ENCODE data around the gene GPBP1L1. TPM values are rescaled to one million over a fixed set of nuclear protein-coding genes. Genes with fewer than 3 reads are reported as not detected.

GPBP1L1 gene
- total and polyA plus RNA-seq, 2 experiments from 2014 or later = 67.9 to 95.8 TPM

DNA sequence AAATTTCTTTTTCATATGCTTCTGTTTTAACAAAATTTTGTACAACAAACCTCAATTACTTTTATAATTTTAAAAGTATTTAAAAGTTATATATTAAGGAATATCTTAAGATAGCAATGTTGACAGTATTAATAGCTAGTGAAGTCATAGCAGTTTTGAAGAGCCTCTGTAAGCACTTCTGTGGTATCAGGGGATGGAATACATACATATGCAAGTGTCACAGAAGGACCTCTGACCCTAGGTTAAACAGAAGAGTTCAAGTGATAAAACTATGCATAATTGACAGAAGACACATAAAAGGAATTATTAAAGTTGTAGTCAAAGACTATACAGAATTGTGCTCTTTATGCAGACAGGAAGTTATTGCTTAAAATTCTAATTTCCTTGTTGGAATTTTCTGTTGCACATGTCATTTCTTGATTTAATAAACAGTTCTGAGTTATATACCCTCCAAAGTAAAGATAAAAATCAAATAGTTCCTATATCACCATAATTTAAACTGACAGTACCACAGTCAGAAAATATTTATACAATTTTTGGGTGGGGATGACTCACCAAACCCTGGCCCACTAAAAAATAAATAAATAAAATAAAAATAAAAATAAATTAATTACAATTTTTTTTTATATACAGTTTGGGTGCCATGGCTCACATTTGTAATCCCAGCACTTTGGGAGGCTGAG is 37.1 kb upstream of the GPBP1L1 start:
- Histone ChIP-seq H3K4me3 (no peak overlapping the region), H3K27me3 (no peaks in the 10 kb centered on the region), H3K79me2 (no peaks in the 10 kb centered on the region), H3K9me3 (ENCODE audit: low read depth) (no peaks in the 10 kb centered on the region), H3K4me1 (ENCODE audit: insufficient read depth) (no peaks in the 10 kb centered on the region), H2AFZ (no peak overlapping the region), H3K27ac (no peak overlapping the region), H3K36me3 (replicated peaks; ENCODE audit: insufficient read depth, low read depth) (no peaks in the 10 kb centered on the region), H3K9me2 (replicated peaks; ENCODE audit: insufficient read depth) (no peaks in the 10 kb centered on the region), H4K20me1 (ENCODE audit: insufficient read depth, poor library complexity, severe bottlenecking) (no peaks in the 10 kb centered on the region), H3K4me2 (no peak overlapping the region)
- DNase-seq (ENCODE audit: low spot score) = no peak
- TF ChIP-seq, protein P1, sequence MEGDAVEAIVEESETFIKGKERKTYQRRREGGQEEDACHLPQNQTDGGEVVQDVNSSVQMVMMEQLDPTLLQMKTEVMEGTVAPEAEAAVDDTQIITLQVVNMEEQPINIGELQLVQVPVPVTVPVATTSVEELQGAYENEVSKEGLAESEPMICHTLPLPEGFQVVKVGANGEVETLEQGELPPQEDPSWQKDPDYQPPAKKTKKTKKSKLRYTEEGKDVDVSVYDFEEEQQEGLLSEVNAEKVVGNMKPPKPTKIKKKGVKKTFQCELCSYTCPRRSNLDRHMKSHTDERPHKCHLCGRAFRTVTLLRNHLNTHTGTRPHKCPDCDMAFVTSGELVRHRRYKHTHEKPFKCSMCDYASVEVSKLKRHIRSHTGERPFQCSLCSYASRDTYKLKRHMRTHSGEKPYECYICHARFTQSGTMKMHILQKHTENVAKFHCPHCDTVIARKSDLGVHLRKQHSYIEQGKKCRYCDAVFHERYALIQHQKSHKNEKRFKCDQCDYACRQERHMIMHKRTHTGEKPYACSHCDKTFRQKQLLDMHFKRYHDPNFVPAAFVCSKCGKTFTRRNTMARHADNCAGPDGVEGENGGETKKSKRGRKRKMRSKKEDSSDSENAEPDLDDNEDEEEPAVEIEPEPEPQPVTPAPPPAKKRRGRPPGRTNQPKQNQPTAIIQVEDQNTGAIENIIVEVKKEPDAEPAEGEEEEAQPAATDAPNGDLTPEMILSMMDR (IDR thresholded peaks at IDR 0.05; ENCODE audit: poor library complexity) = no peak
- no peak for TF ChIP-seq EZH2phosphoT487 (IDR thresholded peaks at IDR 0.05; ENCODE audit: low read depth, severe bottlenecking, unreplicated experiment)
- TF ChIP-seq EZH2 (IDR thresholded peaks at IDR 0.05; ENCODE audit: borderline replicate concordance) = no peak

DNA sequence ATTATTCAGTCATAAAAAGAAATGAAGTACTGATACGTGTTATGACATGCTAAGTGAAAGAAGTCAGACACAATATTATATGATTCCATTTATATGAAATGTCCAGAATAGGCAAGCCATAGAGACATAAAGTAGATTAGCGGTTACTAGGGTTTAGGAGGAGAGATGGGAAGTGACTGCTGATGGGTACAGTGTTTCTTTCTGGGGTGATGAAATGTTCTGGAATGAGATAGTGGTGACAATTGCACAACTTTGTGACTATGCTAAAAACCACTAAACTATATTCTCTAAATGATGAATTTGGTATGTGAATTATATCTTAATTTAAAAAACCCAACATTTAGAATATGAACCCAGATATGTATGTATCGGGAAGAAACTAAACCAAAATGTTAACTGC is 36.5 kb upstream of the GPBP1L1 start:
- 97% methylated on average over 3 of the region's 3 CpGs for WGBS (ENCODE audit: low lambda C conversion rate, missing lambda C conversion rate)
- TF ChIP-seq EZH2phosphoT487 (IDR thresholded peaks at IDR 0.05; ENCODE audit: low read depth, severe bottlenecking, unreplicated experiment) = no peak
- no peak for TF ChIP-seq EZH2 (IDR thresholded peaks at IDR 0.05; ENCODE audit: borderline replicate concordance)
- TF ChIP-seq, protein P1 (IDR thresholded peaks at IDR 0.05; ENCODE audit: poor library complexity) = no peak
- no peaks in the 10 kb centered on the region for H3K36me3 ChIP-seq (replicated peaks; ENCODE audit: insufficient read depth, low read depth)
- H3K9me2 ChIP-seq (replicated peaks; ENCODE audit: insufficient read depth) = no peaks in the 10 kb centered on the region
- H3K9me3 ChIP-seq (ENCODE audit: low read depth) = no peaks in the 10 kb centered on the region
- no peaks in the 10 kb centered on the region for H3K79me2 ChIP-seq
- no peaks in the 10 kb centered on the region for H3K27me3 ChIP-seq
- H3K4me3 ChIP-seq = no peak overlapping the region
- no peak overlapping the region for H2AFZ ChIP-seq
- H3K4me1 ChIP-seq (ENCODE audit: insufficient read depth) = no peaks in the 10 kb centered on the region
- no peak for DNase-seq (ENCODE audit: low spot score)
- no peak overlapping the region for H3K27ac ChIP-seq
- H3K4me2 ChIP-seq = no peak overlapping the region
- no peaks in the 10 kb centered on the region for H4K20me1 ChIP-seq (ENCODE audit: insufficient read depth, poor library complexity, severe bottlenecking)

DNA sequence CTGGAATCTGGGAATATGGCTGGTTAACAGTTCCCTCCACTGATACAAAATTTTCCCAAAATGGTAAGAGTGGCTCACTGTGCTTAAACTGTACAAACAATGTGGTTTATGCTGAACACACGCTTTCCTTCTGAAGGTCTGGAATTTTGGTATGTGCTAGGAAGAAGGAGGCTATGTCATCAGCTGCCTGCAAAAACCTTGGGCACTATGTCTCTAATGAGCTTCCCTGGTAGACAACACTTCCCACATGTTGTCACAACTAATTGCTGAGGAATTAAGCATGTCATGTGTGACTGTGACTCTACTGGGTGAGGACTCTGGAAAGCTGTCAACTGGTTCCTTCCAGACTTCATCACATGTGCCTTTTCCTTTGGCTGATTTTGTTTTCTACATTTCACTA is 34.9 kb upstream of the GPBP1L1 start:
- no peak overlapping the region for H3K4me3 ChIP-seq
- WGBS (ENCODE audit: low lambda C conversion rate, missing lambda C conversion rate) = 82% methylated on average over 1 of the region's 1 CpG
- TF ChIP-seq EZH2 (IDR thresholded peaks at IDR 0.05; ENCODE audit: borderline replicate concordance) = no peak
- TF ChIP-seq, protein P1 (IDR thresholded peaks at IDR 0.05; ENCODE audit: poor library complexity) = no peak
- no peak for TF ChIP-seq EZH2phosphoT487 (IDR thresholded peaks at IDR 0.05; ENCODE audit: low read depth, severe bottlenecking, unreplicated experiment)
- H3K9me2 ChIP-seq (replicated peaks; ENCODE audit: insufficient read depth) = no peaks in the 10 kb centered on the region
- H3K27ac ChIP-seq = no peak overlapping the region
- no peaks in the 10 kb centered on the region for H3K27me3 ChIP-seq
- H4K20me1 ChIP-seq (ENCODE audit: insufficient read depth, poor library complexity, severe bottlenecking) = no peaks in the 10 kb centered on the region
- no peak for DNase-seq (ENCODE audit: low spot score)
- no peaks in the 10 kb centered on the region for H3K79me2 ChIP-seq
- H3K36me3 ChIP-seq (replicated peaks; ENCODE audit: insufficient read depth, low read depth) = no peaks in the 10 kb centered on the region
- no peak overlapping the region for H3K4me2 ChIP-seq
- H2AFZ ChIP-seq = no peak overlapping the region
- H3K9me3 ChIP-seq (ENCODE audit: low read depth) = no peaks in the 10 kb centered on the region
- no peaks in the 10 kb centered on the region for H3K4me1 ChIP-seq (ENCODE audit: insufficient read depth)

Measured in hepatocyte (in vitro differentiated cells).